ENCODE results near the gene NCKAP5. TPM values are rescaled to one million over a fixed set of nuclear protein-coding genes. Genes with fewer than 3 reads are reported as not detected.

NCKAP5 gene
- total RNA-seq, 1 experiment from 2014 or later = 6.5 TPM

DNA sequence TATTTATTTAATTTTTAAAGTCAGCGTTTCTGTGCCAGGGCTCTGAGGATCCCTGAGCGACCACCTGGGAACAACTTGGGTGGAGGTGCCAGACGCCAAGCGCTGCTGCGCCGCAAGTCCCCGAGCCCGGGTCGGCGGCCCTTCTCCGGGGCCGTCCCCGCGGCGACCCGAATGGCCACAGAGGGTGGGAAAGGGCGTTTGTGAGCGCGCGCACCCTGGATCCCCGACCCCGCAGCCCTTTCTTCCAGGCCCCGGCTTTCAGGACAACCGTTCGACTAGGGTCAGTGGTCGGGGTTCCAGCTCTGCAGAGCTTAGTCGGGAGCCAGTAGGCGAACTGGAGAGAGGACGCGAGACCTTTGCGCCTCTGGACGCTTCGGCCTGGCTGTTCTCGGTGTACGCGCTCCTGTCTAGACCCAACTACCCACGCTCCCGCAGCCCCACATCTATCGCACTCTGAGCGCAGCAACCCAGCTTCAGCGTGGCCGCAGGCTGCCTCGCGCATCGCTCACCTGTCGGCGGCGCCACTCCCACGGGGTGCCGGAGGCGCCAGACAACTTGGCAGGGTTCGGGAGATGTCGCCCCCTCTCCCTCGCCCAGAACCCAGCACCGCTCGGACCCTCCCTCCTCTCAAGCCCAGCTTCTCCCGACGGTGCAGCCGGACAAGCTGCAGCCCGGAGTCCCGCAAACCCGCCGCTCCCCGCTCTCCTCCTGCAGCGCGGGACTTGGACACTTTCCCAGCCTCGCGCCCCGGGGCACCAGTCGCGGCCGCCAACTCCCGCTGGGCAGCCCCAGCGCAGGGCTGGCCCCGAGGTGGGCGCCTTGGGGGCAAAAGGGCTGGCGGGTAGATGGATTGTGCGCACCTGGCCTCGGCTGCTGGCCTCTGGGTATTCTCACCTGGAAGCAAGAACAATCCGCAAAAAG lies 899.0 kb downstream of the NCKAP5 start:
- DNase-seq (ENCODE audit: low read depth) = peak; percentile 47

- DNase-seq (ENCODE audit: low read depth) = peak; percentile 44
These were observed 900.0 kb downstream of the NCKAP5 start for GRCh38 chr2:132668189-132668823.

- DNase-seq (ENCODE audit: low read depth) = peak; percentile 28
These were observed 900.6 kb downstream of the NCKAP5 start for GRCh38 chr2:132667706-132668105.

GRCh38 chr2:132665401-132666140 lies 902.7 kb downstream of the NCKAP5 start:
- no peak for DNase-seq (ENCODE audit: low read depth)

GRCh38 chr2:132664096-132664495 lies 904.2 kb downstream of the NCKAP5 start:
- peak; percentile 46 for DNase-seq (ENCODE audit: low read depth)

GRCh38 chr2:132662732-132663131 lies 905.5 kb downstream of the NCKAP5 start:
- peak; percentile 41 for DNase-seq (ENCODE audit: low read depth)

DNA sequence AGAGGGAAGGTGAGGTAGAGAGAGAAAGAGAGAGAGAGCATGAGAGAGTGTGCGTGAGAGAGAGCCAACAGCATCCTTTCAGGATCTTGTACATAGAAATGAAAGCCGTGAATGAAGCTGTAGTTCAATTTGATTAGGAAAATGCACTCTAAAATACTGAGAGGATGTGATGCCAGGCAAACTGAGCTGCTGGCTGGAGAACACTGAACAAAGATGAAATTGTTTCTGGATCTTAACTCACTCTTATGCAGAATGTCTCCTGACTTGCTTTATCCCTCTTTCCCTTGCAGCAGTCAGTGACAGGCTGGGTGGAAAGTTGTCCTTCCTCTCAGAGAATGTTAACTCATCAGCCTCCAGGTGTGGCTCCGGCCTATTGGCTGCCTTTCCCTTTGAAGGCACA lies 908.9 kb downstream of the NCKAP5 start:
- no peak for DNase-seq (ENCODE audit: low read depth)

GRCh38 chr2:132656266-132656975 lies 911.8 kb downstream of the NCKAP5 start:
- no peak for DNase-seq (ENCODE audit: low read depth)

DNA sequence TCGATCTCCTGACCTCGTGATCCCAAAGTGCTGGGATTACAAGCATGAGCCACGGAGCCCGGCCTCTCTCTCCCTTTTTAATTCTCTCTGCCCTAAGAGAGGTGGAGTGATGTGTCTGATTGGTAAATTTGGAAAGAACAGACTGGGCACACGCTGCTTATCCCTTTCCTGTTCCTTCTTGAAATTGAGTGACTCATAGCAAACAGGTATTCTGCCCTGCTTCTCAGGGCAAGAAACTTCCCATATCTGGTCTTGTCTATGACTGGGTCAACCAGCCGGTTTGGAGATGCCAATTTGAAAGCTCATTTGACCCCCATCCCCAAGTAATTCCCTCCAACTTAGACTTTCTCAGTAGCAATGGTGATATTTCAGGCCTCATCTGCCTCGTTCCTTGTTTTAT lies 913.3 kb downstream of the NCKAP5 start:
- no peak for DNase-seq (ENCODE audit: low read depth)

DNA sequence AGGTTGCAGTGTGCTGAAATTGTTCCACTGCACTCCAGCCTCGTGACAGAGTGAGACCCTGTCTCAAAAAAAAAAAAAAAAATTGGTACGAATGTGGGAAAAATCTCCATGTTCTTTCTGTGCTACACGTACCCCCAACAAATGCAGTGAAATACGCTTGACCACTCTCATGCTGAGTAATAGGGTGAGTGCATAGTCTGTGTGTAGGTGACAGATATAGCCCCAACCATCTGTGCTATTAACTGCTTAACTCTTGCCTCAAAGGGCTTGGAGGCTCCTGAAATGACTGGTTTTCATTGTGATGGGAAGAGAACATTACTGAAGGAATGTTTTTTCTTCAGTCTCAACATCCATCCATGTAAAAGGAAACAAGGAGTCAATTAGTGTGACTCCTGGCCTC lies 913.9 kb downstream of the NCKAP5 start:
- DNase-seq (ENCODE audit: low read depth) = peak; percentile 42

GRCh38 chr2:132652474-132652873 lies 915.8 kb downstream of the NCKAP5 start:
- peak; percentile 87 for DNase-seq (ENCODE audit: low read depth)

GRCh38 chr2:132651115-132652045 lies 916.9 kb downstream of the NCKAP5 start:
- peak; percentile 67 for DNase-seq (ENCODE audit: low read depth)

- DNase-seq (ENCODE audit: low read depth) = no peak
These were observed 921.6 kb downstream of the NCKAP5 start for GRCh38 chr2:132646540-132647108.

DNA sequence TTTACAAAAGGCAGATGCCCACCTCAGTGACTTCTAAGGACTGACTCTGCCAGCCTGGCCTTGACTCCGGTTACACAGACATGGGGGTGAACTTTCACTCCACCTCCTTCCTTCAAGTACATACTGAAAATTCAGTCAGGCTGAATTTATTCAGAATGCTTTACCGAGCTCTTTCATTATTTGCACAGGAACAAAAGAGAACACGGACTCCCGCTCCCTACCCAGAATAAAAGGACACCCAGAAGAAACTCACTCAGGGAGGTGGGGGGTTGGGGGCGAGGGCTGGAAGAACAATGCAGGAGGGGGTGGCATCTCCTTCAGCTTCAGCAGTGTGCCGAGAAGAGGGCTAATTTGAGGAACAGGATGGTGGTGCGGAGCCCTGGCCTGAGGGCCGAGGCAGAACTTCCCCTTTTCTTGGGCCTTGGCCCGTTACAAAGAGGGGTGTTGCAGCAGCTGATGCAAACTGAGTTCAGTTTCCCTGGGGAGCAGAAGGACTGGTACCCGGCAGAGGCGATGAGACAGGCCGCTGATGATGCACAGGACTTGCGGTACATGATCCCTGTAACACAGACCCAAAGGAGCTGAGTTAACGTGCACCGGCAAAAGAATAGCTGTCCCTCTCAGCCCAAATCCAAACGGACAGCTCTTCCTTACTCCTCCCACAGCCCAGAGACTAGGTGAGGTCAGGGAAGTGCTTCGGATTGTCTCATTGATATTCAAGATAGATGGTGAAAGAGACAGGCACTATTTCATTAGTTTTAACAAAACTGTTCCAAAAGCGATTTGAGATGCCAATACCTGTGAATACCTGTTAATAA lies 922.3 kb downstream of the NCKAP5 start:
- DNase-seq (ENCODE audit: low read depth) = no peak

GRCh38 chr2:132645176-132645575 lies 923.1 kb downstream of the NCKAP5 start:
- DNase-seq (ENCODE audit: low read depth) = no peak

- no peak for DNase-seq (ENCODE audit: low read depth)
These were observed 925.8 kb downstream of the NCKAP5 start for GRCh38 chr2:132642415-132642814.

DNA sequence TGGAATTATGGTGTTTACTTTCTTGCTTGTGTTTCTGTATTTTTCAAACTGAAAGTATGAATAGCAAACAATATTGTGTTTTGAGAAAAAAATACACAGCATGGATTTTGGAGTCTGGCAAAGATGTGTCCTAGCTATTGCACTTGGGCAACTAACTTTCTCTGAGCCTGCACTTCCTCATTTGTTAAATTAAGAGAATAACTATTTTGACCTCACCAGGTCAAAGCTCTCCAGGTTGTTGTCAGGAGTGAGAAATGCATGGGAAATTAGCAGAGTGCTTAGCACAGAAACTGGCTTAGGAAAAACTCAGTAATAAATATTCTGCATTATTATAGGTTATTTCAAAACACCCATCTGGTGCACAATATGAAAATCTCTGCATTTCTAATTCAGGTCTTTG lies 926.4 kb downstream of the NCKAP5 start:
- no peak for DNase-seq (ENCODE audit: low read depth)

GRCh38 chr2:132640116-132640515 lies 928.1 kb downstream of the NCKAP5 start:
- no peak for DNase-seq (ENCODE audit: low read depth)

- no peak for DNase-seq (ENCODE audit: low read depth)
These were observed 929.8 kb downstream of the NCKAP5 start for GRCh38 chr2:132638313-132639040.

Measured in M059J (cell line).